ENCODE results near the gene TNNT3.

DNA sequence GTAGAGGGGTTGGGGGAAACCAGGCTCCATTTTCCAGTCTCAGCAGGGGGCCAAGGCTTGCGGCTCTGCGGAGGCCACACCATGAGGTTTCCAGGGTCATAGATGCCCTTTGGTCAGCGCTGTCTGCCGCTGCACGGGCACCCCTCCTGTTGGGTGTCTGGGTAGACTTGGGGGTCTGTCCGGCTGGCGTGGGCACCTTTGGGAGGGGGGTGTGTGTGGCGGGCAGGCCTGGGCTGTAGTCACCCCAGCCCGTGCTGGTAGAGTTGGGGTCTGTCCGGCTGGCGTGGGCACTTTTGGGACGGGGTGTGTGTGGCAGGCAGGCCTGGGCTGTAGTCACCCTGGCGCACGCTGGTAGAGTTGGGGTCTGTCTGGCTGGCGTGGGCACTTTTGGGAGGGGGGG, 48.0 kb upstream of the TNNT3 start:
- TF ChIP-seq CTCF (IDR thresholded peaks at IDR 0.05) (no peak), POLR2A (IDR thresholded peaks at IDR 0.05) (no peak)

Data from body of pancreas (tissue), 4 donors.